Uterus (tissue), 2 donors: ENCODE data around the gene PNKD.

Experiments
- POLR2A ChIP-seq, 2 donors: fragments of 450-650 bp; IDR thresholded peaks; one replicate each; pipeline ENCODE4 v1.6.1; 2016; ENCODE audit warnings: antibody characterized with exemption in 2 of 2, mild to moderate bottlenecking in 1 of 2, moderate library complexity in 1 of 2
- TF ChIP-seq, protein P1 (sequence below), 4 experiments: fragments of 200-600 bp in 2 of 4; fragments of 450-650 bp in 2 of 4; sonication (generic) in 2 of 4; IDR thresholded peaks; one replicate each; pipeline ENCODE4 v1.5.1; 2016 to 2019; ENCODE audit warnings: antibody characterized with exemption in 4 of 4, mild to moderate bottlenecking in 2 of 4, moderate library complexity in 1 of 4

DNA sequence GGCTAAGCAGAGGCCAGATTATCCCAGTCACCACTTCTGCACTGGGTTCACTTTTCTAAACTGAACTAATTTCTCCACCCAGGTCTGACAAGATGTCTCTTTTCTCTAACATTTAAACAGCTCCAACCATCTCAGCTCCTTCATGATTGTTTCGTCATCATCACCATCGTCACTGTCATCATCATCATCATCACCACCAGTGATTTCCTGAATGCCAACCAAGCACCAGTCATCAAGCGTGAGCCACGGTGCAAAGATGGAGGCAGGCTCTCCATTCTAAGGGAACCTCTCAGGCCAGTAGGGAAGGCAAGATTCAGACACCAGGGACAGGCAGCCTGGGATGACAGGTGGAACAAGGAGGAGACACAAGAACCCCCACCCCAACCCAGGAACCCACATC, 47.5 kb downstream of the PNKD start:
- TF ChIP-seq, protein P1, sequence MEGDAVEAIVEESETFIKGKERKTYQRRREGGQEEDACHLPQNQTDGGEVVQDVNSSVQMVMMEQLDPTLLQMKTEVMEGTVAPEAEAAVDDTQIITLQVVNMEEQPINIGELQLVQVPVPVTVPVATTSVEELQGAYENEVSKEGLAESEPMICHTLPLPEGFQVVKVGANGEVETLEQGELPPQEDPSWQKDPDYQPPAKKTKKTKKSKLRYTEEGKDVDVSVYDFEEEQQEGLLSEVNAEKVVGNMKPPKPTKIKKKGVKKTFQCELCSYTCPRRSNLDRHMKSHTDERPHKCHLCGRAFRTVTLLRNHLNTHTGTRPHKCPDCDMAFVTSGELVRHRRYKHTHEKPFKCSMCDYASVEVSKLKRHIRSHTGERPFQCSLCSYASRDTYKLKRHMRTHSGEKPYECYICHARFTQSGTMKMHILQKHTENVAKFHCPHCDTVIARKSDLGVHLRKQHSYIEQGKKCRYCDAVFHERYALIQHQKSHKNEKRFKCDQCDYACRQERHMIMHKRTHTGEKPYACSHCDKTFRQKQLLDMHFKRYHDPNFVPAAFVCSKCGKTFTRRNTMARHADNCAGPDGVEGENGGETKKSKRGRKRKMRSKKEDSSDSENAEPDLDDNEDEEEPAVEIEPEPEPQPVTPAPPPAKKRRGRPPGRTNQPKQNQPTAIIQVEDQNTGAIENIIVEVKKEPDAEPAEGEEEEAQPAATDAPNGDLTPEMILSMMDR (IDR thresholded peaks at IDR 0.05), result no peak
- no peak for TF ChIP-seq POLR2A (IDR thresholded peaks at IDR 0.05)
